H9 (cell line): ENCODE measurements around the gene FATE1. TPM values are rescaled to one million over a fixed set of nuclear protein-coding genes. Genes with fewer than 3 reads are reported as not detected.

ENCODE experiments used
- DNase-seq: peaks from one replicate; pipeline ENCODE4 v3.0.0-alpha.2; 2017
- H2AFZ ChIP-seq: one replicate; pipeline ENCODE4 v1.6.1; 2013; ENCODE audit warnings: mild to moderate bottlenecking, low read length, control low read depth, moderate library complexity
- H2AK5ac ChIP-seq: 2 replicates; pipeline ENCODE4 v1.6.1; 2013; ENCODE audit warnings: low read length, control low read depth, mixed read lengths; ENCODE audit not compliant: insufficient read length
- H2BK120ac ChIP-seq: one replicate; pipeline ENCODE4 v1.6.1; 2013; ENCODE audit warnings: low read depth, mild to moderate bottlenecking, low read length, control low read depth, inconsistent platforms; ENCODE audit not compliant: poor library complexity, severe bottlenecking
- H2BK12ac ChIP-seq: 2 replicates; pipeline ENCODE4 v1.6.1; 2013; ENCODE audit warnings: low read length, control low read depth, mixed read lengths, low read depth; ENCODE audit not compliant: insufficient read length
- H2BK15ac ChIP-seq: 2 replicates; pipeline ENCODE4 v1.6.1; 2013; ENCODE audit warnings: low read depth, low read length, control low read depth
- H2BK20ac ChIP-seq: one replicate; pipeline ENCODE4 v1.6.1; 2013; ENCODE audit warnings: low read depth, mild to moderate bottlenecking, low read length, control low read depth, inconsistent platforms; ENCODE audit not compliant: poor library complexity, severe bottlenecking
- H2BK5ac ChIP-seq: 2 replicates; pipeline ENCODE4 v1.6.1; 2013; ENCODE audit warnings: low read length, control low read depth, mixed read lengths; ENCODE audit not compliant: insufficient read length
- H3K14ac ChIP-seq: 2 replicates; pipeline ENCODE4 v1.6.1; 2013; ENCODE audit warnings: low read length, control low read depth; ENCODE audit not compliant: insufficient read depth
- H3K18ac ChIP-seq: 2 replicates; pipeline ENCODE4 v1.6.1; 2013; ENCODE audit warnings: low read depth, mild to moderate bottlenecking, mixed read lengths, low read length, control low read depth; ENCODE audit not compliant: insufficient read length
- H3K23ac ChIP-seq: 2 replicates; pipeline ENCODE4 v1.6.1; 2013; ENCODE audit warnings: low read length, control low read depth, mixed read lengths, low read depth; ENCODE audit not compliant: insufficient read length
- H3K23me2 ChIP-seq: 2 replicates; pipeline ENCODE4 v1.6.1; 2013; ENCODE audit warnings: low read depth, mild to moderate bottlenecking, mixed read lengths, low read length, control low read depth; ENCODE audit not compliant: insufficient read length, poor library complexity, severe bottlenecking
- H3K27ac ChIP-seq: 2 replicates; pipeline ENCODE4 v1.5.1; 2013; ENCODE audit warnings: low read length, control low read depth, mixed read lengths, low read depth; ENCODE audit not compliant: insufficient read length
- H3K27me3 ChIP-seq: 2 replicates; pipeline ENCODE4 v1.6.1; 2013; ENCODE audit warnings: low read length, control low read depth, inconsistent platforms; ENCODE audit not compliant: insufficient read depth
- H3K4ac ChIP-seq: 2 replicates; pipeline ENCODE4 v1.6.1; 2013; ENCODE audit warnings: low read depth, mild to moderate bottlenecking, control low read depth, inconsistent platforms, low read length, moderate library complexity
- H3K4me1 ChIP-seq: 2 replicates; pipeline ENCODE4 v1.6.1; 2013; ENCODE audit warnings: low read length, control low read depth, inconsistent platforms; ENCODE audit not compliant: insufficient read depth
- H3K4me2 ChIP-seq: 2 replicates; pipeline ENCODE4 v1.6.1; 2013; ENCODE audit warnings: low read length, control low read depth, mixed read lengths; ENCODE audit not compliant: insufficient read length, insufficient read depth
- H3K56ac ChIP-seq: 2 replicates; pipeline ENCODE4 v1.6.1; 2013; ENCODE audit warnings: low read depth, mild to moderate bottlenecking, mixed read lengths, low read length, control low read depth; ENCODE audit not compliant: insufficient read length
- H3K79me1 ChIP-seq: 2 replicates; pipeline ENCODE4 v1.6.1; 2013; ENCODE audit warnings: low read depth, mild to moderate bottlenecking, moderate library complexity, low read length, control low read depth, inconsistent platforms; ENCODE audit not compliant: insufficient read depth, poor library complexity, severe bottlenecking
- H3K79me2 ChIP-seq: 2 replicates; pipeline ENCODE4 v1.6.1; 2013; ENCODE audit warnings: low read length, control low read depth, inconsistent platforms; ENCODE audit not compliant: insufficient read depth
- H3K9ac ChIP-seq: 2 replicates; pipeline ENCODE4 v1.6.1; 2013; ENCODE audit warnings: low read length, control low read depth, mixed read lengths; ENCODE audit not compliant: insufficient read length; ENCODE audit errors: extremely low read depth
- H3K9me3 ChIP-seq: one replicate; pipeline ENCODE4 v1.6.1; 2013; ENCODE audit warnings: low read depth, low read length, inconsistent platforms; ENCODE audit not compliant: control insufficient read depth
- H3T11ph ChIP-seq: one replicate; pipeline ENCODE4 v1.6.1; 2013; ENCODE audit warnings: mild to moderate bottlenecking, low read length, control low read depth, inconsistent platforms
- H4K20me1 ChIP-seq: one replicate; pipeline ENCODE4 v1.6.1; 2013; ENCODE audit not compliant: control insufficient read depth, insufficient read length, insufficient read depth
- H4K5ac ChIP-seq: 2 replicates; pipeline ENCODE4 v1.6.1; 2013; ENCODE audit warnings: low read depth, mild to moderate bottlenecking, mixed read lengths, low read length, control low read depth; ENCODE audit not compliant: insufficient read length
- H4K8ac ChIP-seq: replicated peaks from 2 replicates; pipeline ENCODE4 v1.6.1; 2013; ENCODE audit warnings: low read length, control low read depth, mixed read lengths, low read depth; ENCODE audit not compliant: insufficient read length
- H4K91ac ChIP-seq: 2 replicates; pipeline ENCODE4 v1.6.1; 2013; ENCODE audit warnings: low read depth, mild to moderate bottlenecking, moderate library complexity, mixed read lengths, low read length, control low read depth; ENCODE audit not compliant: insufficient read length
- H3K27ac Mint-ChIP-seq, 3 experiments: 2 replicates in 2 of 3; 3 replicates in 1 of 3; pipeline ENCODE4 v1.8.0; 2020 to 2021; ENCODE audit warnings: mixed read lengths in 3 of 3, mild to moderate bottlenecking in 1 of 3, moderate library complexity in 1 of 3
- H3K27me3 Mint-ChIP-seq: 2 replicates; pipeline ENCODE4 v1.8.0; 2021; ENCODE audit warnings: low read depth, mild to moderate bottlenecking, moderate library complexity, mixed read lengths
- H3K36me3 Mint-ChIP-seq, 3 experiments: 2 replicates in 2 of 3; 3 replicates in 1 of 3; pipeline ENCODE4 v1.8.0; 2020 to 2021; ENCODE audit warnings: low read depth in 3 of 3, mixed read lengths in 3 of 3; ENCODE audit not compliant: insufficient read depth in 1 of 3
- H3K4me1 Mint-ChIP-seq, 2 experiments: 2 replicates each; pipeline ENCODE4 v1.8.0; 2020; ENCODE audit warnings: mixed read lengths in 2 of 2
- H3K4me3 Mint-ChIP-seq, 2 experiments: 2 replicates in 1 of 2; 3 replicates in 1 of 2; pipeline ENCODE4 v1.8.0; 2020 to 2021; ENCODE audit warnings: mild to moderate bottlenecking in 2 of 2, mixed read lengths in 2 of 2, moderate library complexity in 1 of 2
- H3K9me3 Mint-ChIP-seq, 2 experiments: 2 replicates in 1 of 2; 3 replicates in 1 of 2; pipeline ENCODE4 v1.8.0; 2020; ENCODE audit warnings: mild to moderate bottlenecking in 2 of 2, mixed read lengths in 2 of 2, moderate library complexity in 1 of 2
- CTCF ChIP-seq: fragments of 200-600 bp; sonication (generic); conservative IDR thresholded peaks from 3 replicates; pipeline ENCODE4 v1.8.0; 2021; ENCODE audit warnings: antibody characterized with exemption, mild to moderate bottlenecking
- WGBS: extraction: QIAGEN DNeasy Blood & Tissue Kit; methylation state at CpG from one replicate; pipeline ENCODE4 v1.1.7; 2013; ENCODE audit warnings: missing lambda C conversion rate, low lambda C conversion rate, mixed read lengths; ENCODE audit not compliant: insufficient read length; ENCODE audit errors: extremely low coverage; 5-methylcytosine and 5-hydroxymethylcytosine counted together
- total RNA-seq: library from RNA; stranded (reverse); gene quantifications from 2 replicates; pipeline ENCODE4 v1.2.1, GENCODE V29; 2021

Gene FATE1
- total RNA-seq, 1 experiment from 2014 or later, result not detected

- H3K18ac ChIP-seq, result no peak overlapping the region
- no peak overlapping the region for H3K4me2 ChIP-seq
- H3K23me2 ChIP-seq, result no peaks in the 10 kb centered on the region
- no peak overlapping the region for H3K56ac ChIP-seq
- DNase-seq, result no peak
- Mint-ChIP-seq H3K36me3 (peaks cover 0 to 2% (median 0%) of the 10 kb centered on the region in 3 experiments; a peak in 2 of 7 replicates), H3K9me3 (peaks cover 66 to 68% of the 10 kb centered on the region in 2 experiments), H3K4me1 (0 out of 4 replicates have a peak, but pooled peaks cover 0 to 2% of the 10 kb centered on the region in 2 experiments), H3K27ac (no peak overlapping the region; a peak in 1 of 7 replicates), H3K4me3 (no peak overlapping the region), H3K27me3 (peaks cover 3% of the 10 kb centered on the region)
- no peak overlapping the region for H3K27ac ChIP-seq
- H4K5ac ChIP-seq, result no peak overlapping the region
- H3K9me3 ChIP-seq, result peaks cover 64% of the 10 kb centered on the region
- H2BK15ac ChIP-seq, result no peak overlapping the region
- TF ChIP-seq CTCF, result no peak
- H3K4me1 ChIP-seq, result no peaks in the 10 kb centered on the region; the same call in 1 of the 2 replicates
- no peak overlapping the region for H3K14ac ChIP-seq
- H3K9ac ChIP-seq, result no peak overlapping the region
- no peak overlapping the region for H3K23ac ChIP-seq
- no peak overlapping the region for H2BK5ac ChIP-seq
- no peak overlapping the region for H2AFZ ChIP-seq
- no peaks in the 10 kb centered on the region for H4K20me1 ChIP-seq
- H3K4ac ChIP-seq, result no peak overlapping the region
- H2BK20ac ChIP-seq, result no peak overlapping the region
- H2BK12ac ChIP-seq, result no peak overlapping the region
- no peak overlapping the region for H4K8ac ChIP-seq
- no peaks in the 10 kb centered on the region for H3K79me1 ChIP-seq
- H3K27me3 ChIP-seq, result no peaks in the 10 kb centered on the region
- no peak overlapping the region for H3T11ph ChIP-seq
- H3K79me2 ChIP-seq, result no peaks in the 10 kb centered on the region
- H2AK5ac ChIP-seq, result no peak overlapping the region
- H4K91ac ChIP-seq, result no peak overlapping the region
- H2BK120ac ChIP-seq, result no peak overlapping the region
- WGBS, result no CpG with 5 or more reads among the region's 7 CpGs
These were observed 13.0 kb upstream of the FATE1 start for GRCh38 chrX:151702741-151703340.
